NCI-H2171 (cell line): Measurements from ENCODE around the gene AKR7A2.
"Not testable (repeated sequence)": the region's sequence is repeated elsewhere in the genome, so short reads cannot be mapped to it uniquely, and the experiment has no call there.

Source experiments
- DNase-seq: peaks from one replicate; lab custom pipeline; 2025; lab: John Stamatoyannopoulos, UW

The AKR7A2 gene

DNA sequence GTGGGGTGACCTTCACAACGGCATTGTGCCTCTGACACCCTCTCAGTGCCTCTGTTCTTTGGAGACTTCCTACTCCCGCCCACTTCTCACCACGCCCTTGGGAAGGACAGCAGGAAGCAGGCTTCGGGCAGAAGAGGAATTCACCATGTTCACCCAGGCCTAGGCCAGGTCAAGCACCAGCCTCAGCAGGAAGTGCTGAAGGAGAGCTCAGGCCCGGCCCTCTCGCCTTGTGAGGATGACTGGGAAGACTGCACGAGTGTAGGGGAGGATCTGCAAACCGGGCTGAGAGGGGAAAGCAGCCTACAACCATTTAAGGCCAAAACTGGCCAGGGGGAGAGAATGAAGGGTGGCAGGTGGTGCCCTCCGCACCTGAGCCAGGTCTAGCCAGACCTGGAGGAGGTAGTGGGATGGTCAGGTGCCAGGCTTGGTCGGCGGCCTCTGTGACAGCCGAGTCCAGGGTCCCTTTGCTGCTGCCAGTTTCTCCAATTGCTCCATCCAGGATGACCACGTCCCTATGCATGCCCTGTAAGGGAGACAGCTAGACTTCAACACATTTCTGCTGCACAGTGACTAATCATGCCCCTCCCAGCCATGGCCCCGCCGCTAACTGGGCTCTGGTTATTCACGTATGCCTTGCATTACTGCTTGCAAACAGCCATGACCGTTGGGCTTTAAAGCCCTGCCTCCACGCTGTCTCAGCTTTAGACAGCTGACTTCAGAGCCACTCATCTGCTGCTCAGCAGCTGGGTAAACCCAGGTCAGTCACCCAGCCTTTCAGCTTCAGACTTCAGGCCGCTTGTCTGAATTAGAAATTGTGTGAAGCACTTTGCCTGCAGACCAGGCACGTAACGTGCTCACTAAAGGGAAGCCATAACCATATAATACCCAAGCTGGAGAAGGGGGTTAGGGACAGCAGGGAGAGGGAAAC lies 51.5 kb downstream of the AKR7A2 start:
- no peak for DNase-seq

DNA sequence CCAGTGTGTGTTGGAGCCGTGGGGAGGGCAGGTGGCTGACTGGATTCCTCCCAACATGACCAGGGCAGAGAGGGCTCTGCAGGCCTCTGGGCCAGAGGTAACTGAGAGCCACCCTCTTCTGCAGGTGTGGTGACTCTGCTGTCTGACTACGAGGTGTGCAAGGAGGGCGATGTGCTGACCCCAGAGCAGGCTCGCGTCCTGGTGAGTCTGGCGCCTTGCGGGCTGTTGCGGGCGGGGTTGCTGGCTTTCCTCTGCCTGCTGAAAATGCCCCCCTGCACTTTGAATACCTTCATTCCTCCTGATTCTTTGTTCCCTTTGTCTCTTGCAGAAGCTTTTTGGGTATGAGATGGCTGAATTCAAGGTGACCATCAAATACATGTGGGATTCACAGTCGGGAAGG lies 53.6 kb downstream of the AKR7A2 start:
- no peak for DNase-seq

DNA sequence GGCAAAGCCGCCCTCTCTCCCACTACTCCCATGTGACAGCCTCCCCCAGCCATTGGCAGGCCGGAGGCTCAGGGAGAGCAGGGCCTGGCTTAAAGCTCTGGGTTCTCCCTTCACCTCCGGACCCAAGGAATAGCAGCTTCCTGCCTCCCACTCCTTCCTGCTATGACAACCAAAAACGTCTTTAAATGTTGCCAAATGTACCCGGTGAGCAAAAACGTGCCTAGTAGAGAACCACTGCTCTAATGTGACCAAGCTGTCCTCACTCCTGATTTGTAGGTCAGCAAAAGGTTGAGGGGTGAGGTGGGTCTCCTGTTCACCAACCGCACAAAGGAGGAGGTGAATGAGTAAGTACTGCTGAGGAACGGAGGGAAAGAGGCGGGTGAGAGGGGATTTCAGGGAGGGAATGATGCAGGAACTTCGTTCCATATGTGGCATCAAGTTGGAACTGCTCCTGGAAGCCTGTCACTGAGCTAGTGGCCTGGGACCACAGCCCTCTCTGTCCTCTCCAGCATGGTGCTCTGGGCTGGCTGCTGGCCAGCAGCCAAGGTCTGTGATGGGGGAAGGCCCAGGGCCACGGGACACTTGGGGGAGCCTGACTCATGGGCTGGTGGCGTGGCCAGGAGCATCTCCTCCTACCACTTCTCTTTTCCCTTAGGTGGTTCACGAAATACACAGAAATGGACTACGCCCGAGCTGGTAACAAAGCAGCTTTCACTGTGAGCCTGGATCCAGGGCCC lies 54.6 kb downstream of the AKR7A2 start:
- DNase-seq: no peak

DNA sequence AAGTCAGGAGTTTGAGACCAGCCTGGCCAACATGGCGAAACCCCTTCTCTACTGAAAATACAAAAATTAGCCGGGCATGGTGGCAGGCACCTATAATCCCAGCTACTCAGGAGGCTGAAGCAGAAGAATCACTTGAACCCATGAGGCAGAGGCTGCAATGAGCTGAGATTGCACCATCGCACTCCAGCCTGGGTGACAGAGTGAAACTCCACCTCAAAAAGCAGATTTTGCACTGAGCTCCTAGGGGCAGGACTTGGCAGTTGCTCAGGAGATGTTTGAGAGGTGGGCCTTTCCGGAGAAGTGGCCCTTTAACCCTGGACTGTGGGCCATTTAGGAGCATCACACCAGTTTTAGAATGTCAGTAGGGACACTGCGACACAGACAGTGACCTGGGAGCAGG lies 55.6 kb downstream of the AKR7A2 start:
- DNase-seq: not testable (repeated sequence)

DNA sequence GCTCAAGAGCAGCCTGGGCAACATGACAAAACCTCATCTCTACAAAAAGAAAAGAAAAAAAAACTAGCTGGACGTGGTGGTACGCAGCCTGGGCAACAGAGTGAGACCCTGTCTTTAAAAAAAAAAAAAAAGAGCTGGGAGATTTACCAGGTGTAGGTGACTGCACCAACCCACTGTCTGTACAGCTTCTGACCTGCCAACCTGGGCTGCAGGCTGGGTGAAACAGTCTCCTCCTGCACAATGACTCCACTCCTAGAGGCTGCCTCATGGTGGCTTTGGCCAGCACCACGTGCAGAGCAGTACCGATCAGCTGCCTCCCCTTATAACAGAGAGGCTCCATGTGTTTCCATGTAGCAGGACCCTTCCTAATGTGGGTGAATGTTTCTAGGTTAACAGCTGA lies 56.7 kb downstream of the AKR7A2 start:
- no peak for DNase-seq

DNA sequence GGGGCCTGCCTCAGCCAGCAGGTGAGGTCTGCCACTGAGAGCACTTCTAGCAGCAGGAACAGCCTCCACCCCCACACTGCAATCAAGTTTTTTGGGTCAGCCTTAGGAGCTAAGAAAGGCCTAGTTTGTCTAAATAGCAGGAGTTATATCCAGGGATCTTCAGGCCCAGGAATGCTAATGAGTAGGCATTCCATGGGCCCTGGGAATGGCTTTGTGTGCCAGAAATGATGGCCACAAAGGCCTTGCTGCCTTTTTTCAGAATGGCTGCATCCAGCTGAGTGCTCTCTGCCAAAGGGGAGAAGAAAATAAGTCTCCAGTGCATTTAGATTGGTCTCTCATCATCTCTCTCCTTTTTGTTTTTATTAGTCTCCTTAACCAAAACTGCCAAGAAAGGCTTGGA lies 57.5 kb downstream of the AKR7A2 start:
- DNase-seq: no peak
